ENCODE measurements around the gene RPL6. TPM values are rescaled to one million over a fixed set of nuclear protein-coding genes. Genes with fewer than 3 reads are reported as not detected.

The RPL6 gene
- total and polyA plus RNA-seq, 9 of the 15 experiments (the other 6 are each of a cell fraction or from before 2014, with no cell fraction given): 1,519 to 3,103 (median 2,396) TPM

- TF ChIP-seq FOXA3 (CRISPR knock-in tag; conservative IDR thresholded peaks at IDR 0.05 in 1 of 2, IDR thresholded peaks at IDR 0.05 in 1 of 2) (no peak), ZNF76 (CRISPR knock-in tag; IDR thresholded peaks at IDR 0.05; ENCODE audit: borderline replicate concordance) (no peak), NBN (IDR thresholded peaks at IDR 0.05; ENCODE audit: low read depth) (peak; percentile 31; the same call in 1 of the 2 replicates), ZBTB34 (CRISPR knock-in tag; IDR thresholded peaks at IDR 0.05) (no peak), MCM2 (IDR thresholded peaks at IDR 0.05; ENCODE audit: low read depth) (no peak), ZNF512 (tag; IDR thresholded peaks at IDR 0.05) (no peak), MAFF (IDR thresholded peaks at IDR 0.05; ENCODE audit: low read length) (no peak), BDP1 (IDR thresholded peaks at IDR 0.05; ENCODE audit: insufficient read depth, insufficient read length) (no peak), CREB3 (tag; conservative IDR thresholded peaks at IDR 0.05; ENCODE audit: low read depth) (no peak), PHF21A (IDR thresholded peaks at IDR 0.05; ENCODE audit: borderline replicate concordance, low read depth) (no peak), ZNF232 (CRISPR knock-in tag; IDR thresholded peaks at IDR 0.05) (no peak), FOXK1 (CRISPR knock-in tag; IDR thresholded peaks at IDR 0.05; ENCODE audit: borderline replicate concordance) (peak; percentile 84; the same call in 1 of the 2 replicates), ETS1 (conservative IDR thresholded peaks at IDR 0.05; ENCODE audit: control insufficient read depth, low read depth, low read length) (peak; percentile 88), ZBTB49 (CRISPR knock-in tag; IDR thresholded peaks at IDR 0.05; ENCODE audit: borderline replicate concordance) (0 out of 2 replicates have a peak, but pooled peaks have one; percentile 80), MEF2D (tag; conservative IDR thresholded peaks at IDR 0.05; ENCODE audit: low read depth) (no peak)
These were observed 9.3 kb upstream of the RPL6 start, which contains the start of gene PTPN11 (continued) for GRCh38 chr12:112418608-112419296.

Measured in K562 (cell line).